UCSD-AML1 (cell line): ENCODE measurements around the gene PPP2R2D.
"Not testable (repeated sequence)": the region's sequence is repeated elsewhere in the genome, so short reads cannot be mapped to it uniquely, and the experiment has no call there.

ENCODE experiments used
- DNase-seq: peaks from one replicate; lab custom pipeline; 2025; ENCODE audit not compliant: unreplicated experiment; lab: John Stamatoyannopoulos, UW

The PPP2R2D gene

GRCh38 chr10:131866673-131867072, 34.1 kb upstream of the PPP2R2D start:
- no peak for DNase-seq

- DNase-seq = no peak
These were observed 32.4 kb upstream of the PPP2R2D start for GRCh38 chr10:131868436-131868835.

- no peak for DNase-seq
These were observed 31.5 kb upstream of the PPP2R2D start for GRCh38 chr10:131869344-131869743.

- DNase-seq = no peak
These were observed 30.4 kb upstream of the PPP2R2D start for GRCh38 chr10:131870411-131870810.

GRCh38 chr10:131870831-131871672, 29.8 kb upstream of the PPP2R2D start:
- DNase-seq = no peak

GRCh38 chr10:131871673-131872005, 29.2 kb upstream of the PPP2R2D start:
- no peak for DNase-seq

- no peak for DNase-seq
These were observed 28.6 kb upstream of the PPP2R2D start for GRCh38 chr10:131872011-131872826.

GRCh38 chr10:131872827-131873375, 27.9 kb upstream of the PPP2R2D start:
- DNase-seq = no peak

GRCh38 chr10:131874991-131875451, 25.8 kb upstream of the PPP2R2D start:
- peak; percentile 82 for DNase-seq

GRCh38 chr10:131875501-131875900, 25.3 kb upstream of the PPP2R2D start:
- DNase-seq = no peak

GRCh38 chr10:131876017-131876416, 24.8 kb upstream of the PPP2R2D start:
- no peak for DNase-seq

- no peak for DNase-seq
These were observed 24.3 kb upstream of the PPP2R2D start for GRCh38 chr10:131876508-131876907.

- no peak for DNase-seq
These were observed 20.7 kb upstream of the PPP2R2D start for GRCh38 chr10:131880016-131880590.

- DNase-seq = no peak
These were observed 19.5 kb upstream of the PPP2R2D start for GRCh38 chr10:131881104-131881880.

- no peak for DNase-seq
These were observed 18.7 kb upstream of the PPP2R2D start for GRCh38 chr10:131882151-131882550.

- DNase-seq = no peak
These were observed 18.0 kb upstream of the PPP2R2D start for GRCh38 chr10:131882590-131883451.

- DNase-seq = not testable (repeated sequence)
These were observed 17.0 kb upstream of the PPP2R2D start for GRCh38 chr10:131883621-131884393.

GRCh38 chr10:131885391-131886165, 15.2 kb upstream of the PPP2R2D start:
- peak; percentile 80 for DNase-seq
